GM04503 (cell line): ENCODE data around the gene MRPL45.
A peak's percentile ranks its signal among the peaks of the same experiment; 100 is the strongest.

Source experiments
- DNase-seq: peaks from one replicate; pipeline ENCODE4 v3.0.0-alpha.2; 2012; ENCODE audit warnings: low read depth

Gene MRPL45

GRCh38 chr17:38349097-38349730 lies 52.2 kb downstream of the MRPL45 start:
- peak; percentile 29 for DNase-seq

- no peak for DNase-seq
Observed at GRCh38 chr17:38350035-38350434, 53.1 kb downstream of the MRPL45 start.

- peak; percentile 51 for DNase-seq
Observed at GRCh38 chr17:38351412-38352222, 54.6 kb downstream of the MRPL45 start, which contains the start of gene SOCS7. Gene SOCS7, plus strand, starts transcription at chr17:38351844. Its CDS starts 209 bp downstream, at chr17:38352053.

GRCh38 chr17:38352245-38353085 lies 55.5 kb downstream of the MRPL45 start:
- DNase-seq: no peak

- no peak for DNase-seq
Observed at GRCh38 chr17:38353086-38353604, 56.2 kb downstream of the MRPL45 start.

- no peak for DNase-seq
Observed at GRCh38 chr17:38353668-38354067, 56.7 kb downstream of the MRPL45 start.

GRCh38 chr17:38354466-38354865 lies 57.5 kb downstream of the MRPL45 start:
- DNase-seq: no peak

GRCh38 chr17:38355251-38355650 lies 58.3 kb downstream of the MRPL45 start:
- DNase-seq: no peak

- no peak for DNase-seq
Observed at GRCh38 chr17:38357486-38358123, 60.6 kb downstream of the MRPL45 start.

GRCh38 chr17:38358586-38359513 lies 61.9 kb downstream of the MRPL45 start:
- peak; percentile 16 for DNase-seq

GRCh38 chr17:38361694-38362465 lies 64.9 kb downstream of the MRPL45 start:
- no peak for DNase-seq

GRCh38 chr17:38363016-38363415 lies 66.0 kb downstream of the MRPL45 start:
- DNase-seq: no peak

GRCh38 chr17:38364741-38365140 lies 67.8 kb downstream of the MRPL45 start:
- no peak for DNase-seq

GRCh38 chr17:38369124-38369886 lies 72.3 kb downstream of the MRPL45 start:
- DNase-seq: no peak
